Activated CD8-positive, alpha-beta memory T cell treated with anti-CD3 and anti-CD28 coated beads, Interleukin-2, amount 50 U/mL, for 1 hour (primary cell): Measurements from ENCODE around the gene GINS2.

Source experiments
- DNase-seq: peaks from one replicate; pipeline ENCODE4 v3.0.0-alpha.2; 2020; ENCODE audit errors: extremely low read depth

Gene GINS2

GRCh38 chr16:85640254-85640558 lies 48.5 kb downstream of the GINS2 start:
- DNase-seq = no peak

GRCh38 chr16:85639529-85640253 lies 49.1 kb downstream of the GINS2 start:
- no peak for DNase-seq

- DNase-seq = no peak
These were observed 49.9 kb downstream of the GINS2 start for GRCh38 chr16:85638695-85639409.

- DNase-seq = no peak
These were observed 50.7 kb downstream of the GINS2 start for GRCh38 chr16:85637808-85638647.

- DNase-seq = no peak
These were observed 51.5 kb downstream of the GINS2 start for GRCh38 chr16:85637061-85637807.

GRCh38 chr16:85636234-85636812 lies 52.4 kb downstream of the GINS2 start:
- DNase-seq = no peak

GRCh38 chr16:85635545-85636140 lies 53.1 kb downstream of the GINS2 start:
- no peak for DNase-seq

- DNase-seq = no peak
These were observed 53.8 kb downstream of the GINS2 start for GRCh38 chr16:85634747-85635544.

- no peak for DNase-seq
These were observed 54.9 kb downstream of the GINS2 start for GRCh38 chr16:85633888-85634287.

GRCh38 chr16:85633438-85633743 lies 55.4 kb downstream of the GINS2 start:
- DNase-seq = no peak

- no peak for DNase-seq
These were observed 55.9 kb downstream of the GINS2 start for GRCh38 chr16:85632709-85633437.

- no peak for DNase-seq
These were observed 56.9 kb downstream of the GINS2 start for GRCh38 chr16:85631802-85632393.

- DNase-seq = no peak
These were observed 57.5 kb downstream of the GINS2 start for GRCh38 chr16:85631230-85631629.

GRCh38 chr16:85629853-85630252 lies 58.9 kb downstream of the GINS2 start:
- DNase-seq = no peak

- no peak for DNase-seq
These were observed 59.4 kb downstream of the GINS2 start for GRCh38 chr16:85629326-85629725.

- DNase-seq = no peak
These were observed 60.1 kb downstream of the GINS2 start for GRCh38 chr16:85628645-85629044.

GRCh38 chr16:85628265-85628556 lies 60.5 kb downstream of the GINS2 start:
- DNase-seq = no peak

GRCh38 chr16:85627526-85628264 lies 61.1 kb downstream of the GINS2 start:
- no peak for DNase-seq

GRCh38 chr16:85627089-85627488 lies 61.7 kb downstream of the GINS2 start:
- DNase-seq = no peak
